Measurements from ENCODE around the gene MIB2. TPM values are rescaled to one million over a fixed set of nuclear protein-coding genes. Genes with fewer than 3 reads are reported as not detected.

The MIB2 gene
- total RNA-seq = 34.9 TPM
- 160 TPM for polyA plus RNA-seq
- long read RNA-seq, donor 1, partial matches to known transcripts = 0 of 2 reads
- long read RNA-seq, donor 1, other reads (novel, unspliced or antisense) = 0 of 2 reads
- long read RNA-seq, donor 2, partial matches to known transcripts = 15 of 22 reads
- long read RNA-seq, donor 2, other reads (novel, unspliced or antisense) = 0 of 22 reads
- long read RNA-seq, donor 3, partial matches to known transcripts = 5 of 9 reads
- long read RNA-seq, donor 3, other reads (novel, unspliced or antisense) = 0 of 9 reads
- long read RNA-seq, donor 4, partial matches to known transcripts = 0 of 1 reads
- long read RNA-seq, donor 4, other reads (novel, unspliced or antisense) = 0 of 1 reads
- long read RNA-seq, donor 5, partial matches to known transcripts = 0 of 3 reads
- long read RNA-seq, donor 5, other reads (novel, unspliced or antisense) = 0 of 3 reads
- long read RNA-seq, donor 6, partial matches to known transcripts = 5 of 9 reads
- long read RNA-seq, donor 6, other reads (novel, unspliced or antisense) = 0 of 9 reads
- long read RNA-seq, donor 7, partial matches to known transcripts = 0 of 3 reads
- long read RNA-seq, donor 7, other reads (novel, unspliced or antisense) = 0 of 3 reads
- long read RNA-seq, donor 8, partial matches to known transcripts = 0 of 2 reads
- long read RNA-seq, donor 8, other reads (novel, unspliced or antisense) = 0 of 2 reads
- long read RNA-seq, donor 9, partial matches to known transcripts = 0 of 5 reads
- long read RNA-seq, donor 9, other reads (novel, unspliced or antisense) = 0 of 5 reads
- long read RNA-seq, donor 10, partial matches to known transcripts = 0 of 2 reads
- long read RNA-seq, donor 10, other reads (novel, unspliced or antisense) = 0 of 2 reads

- Histone ChIP-seq H3K4me3 (ENCODE audit: low read length in 2 of 2) (peak within 1 kb of the TSS; percentile 94 to 97), H3K9me3 (ENCODE audit: control insufficient read depth in 2 of 2, insufficient read depth in 1 of 2, low read length in 1 of 2) (no peaks in the 10 kb centered on the region), H3K4me1 (ENCODE audit: control insufficient read depth in 2 of 2, insufficient read depth in 2 of 2, low read length in 2 of 2) (peaks cover 15 to 28% of the 10 kb centered on the region in 2 donors), H3K36me3 (ENCODE audit: control insufficient read depth in 2 of 2, insufficient read depth in 2 of 2, low read length in 1 of 2) (peaks cover 4 to 6% of the 10 kb centered on the region in 2 donors), H3K27me3 (ENCODE audit: control insufficient read depth in 2 of 2, insufficient read depth in 1 of 2, low read length in 1 of 2) (no peaks in the 10 kb centered on the region), H3K27ac (ENCODE audit: low read depth in 1 of 2, low read length in 1 of 2) (peak within 1 kb of the TSS; percentile 100)
- peak; percentile 87 to 99 (median 97) for DNase-seq (ENCODE audit: low read depth in 6 of 9, low spot score in 9 of 9)
- under 1% methylated on average over 107 of the region's 107 CpGs for WGBS
Observed at GRCh38 chr1:1615256-1616044, at the start of gene MIB2. Gene MIB2, plus strand, starts transcription at chr1:1615500. Its CDS starts 7,953 bp downstream, at chr1:1623453.

- DNase-seq (ENCODE audit: low read depth in 6 of 9, low spot score in 9 of 9) = no peak
- WGBS = 93% methylated on average over 31 of the region's 31 CpGs
- peaks cover 0 to 5% of the 10 kb centered on the region in 2 donors for H3K4me1 ChIP-seq (ENCODE audit: control insufficient read depth in 2 of 2, insufficient read depth in 2 of 2, low read length in 2 of 2)
- H3K36me3 ChIP-seq (ENCODE audit: control insufficient read depth in 2 of 2, insufficient read depth in 2 of 2, low read length in 1 of 2) = peaks cover 52 to 55% of the 10 kb centered on the region in 2 donors
- H3K27ac ChIP-seq (ENCODE audit: low read depth in 1 of 2, low read length in 1 of 2) = no peak overlapping the region
- H3K27me3 ChIP-seq (ENCODE audit: control insufficient read depth in 2 of 2, insufficient read depth in 1 of 2, low read length in 1 of 2) = no peaks in the 10 kb centered on the region
- peaks cover 0 to 6% of the 10 kb centered on the region in 2 donors for H3K9me3 ChIP-seq (ENCODE audit: control insufficient read depth in 2 of 2, insufficient read depth in 1 of 2, low read length in 1 of 2)
- H3K4me3 ChIP-seq (ENCODE audit: low read length in 2 of 2) = no peak overlapping the region
Observed at GRCh38 chr1:1567152-1567875, 48.0 kb upstream of the MIB2 start.

- no peak for DNase-seq (ENCODE audit: low read depth in 6 of 9, low spot score in 9 of 9)
- Histone ChIP-seq H3K36me3 (ENCODE audit: control insufficient read depth in 2 of 2, insufficient read depth in 2 of 2, low read length in 1 of 2) (peaks cover 46 to 53% of the 10 kb centered on the region in 2 donors), H3K9me3 (ENCODE audit: control insufficient read depth in 2 of 2, insufficient read depth in 1 of 2, low read length in 1 of 2) (peaks cover 0 to 6% of the 10 kb centered on the region in 2 donors), H3K27me3 (ENCODE audit: control insufficient read depth in 2 of 2, insufficient read depth in 1 of 2, low read length in 1 of 2) (no peaks in the 10 kb centered on the region), H3K4me1 (ENCODE audit: control insufficient read depth in 2 of 2, insufficient read depth in 2 of 2, low read length in 2 of 2) (peaks cover 0 to 10% of the 10 kb centered on the region in 2 donors), H3K4me3 (ENCODE audit: low read length in 2 of 2) (no peak overlapping the region), H3K27ac (ENCODE audit: low read depth in 1 of 2, low read length in 1 of 2) (no peak overlapping the region)
- WGBS = 91% methylated on average over 10 of the region's 10 CpGs
Observed at GRCh38 chr1:1567891-1568291, 47.4 kb upstream of the MIB2 start.

GRCh38 chr1:1569341-1569740, 46.0 kb upstream of the MIB2 start:
- WGBS = 95% methylated on average over 7 of the region's 7 CpGs
- no peak for DNase-seq (ENCODE audit: low read depth in 6 of 9, low spot score in 9 of 9)
- no peaks in the 10 kb centered on the region for H3K27me3 ChIP-seq (ENCODE audit: control insufficient read depth in 2 of 2, insufficient read depth in 1 of 2, low read length in 1 of 2)
- peaks cover 32 to 40% of the 10 kb centered on the region in 2 donors for H3K36me3 ChIP-seq (ENCODE audit: control insufficient read depth in 2 of 2, insufficient read depth in 2 of 2, low read length in 1 of 2)
- no peak overlapping the region for H3K27ac ChIP-seq (ENCODE audit: low read depth in 1 of 2, low read length in 1 of 2)
- H3K4me3 ChIP-seq (ENCODE audit: low read length in 2 of 2) = no peak overlapping the region
- peaks cover 4 to 16% of the 10 kb centered on the region in 2 donors for H3K4me1 ChIP-seq (ENCODE audit: control insufficient read depth in 2 of 2, insufficient read depth in 2 of 2, low read length in 2 of 2)
- H3K9me3 ChIP-seq (ENCODE audit: control insufficient read depth in 2 of 2, insufficient read depth in 1 of 2, low read length in 1 of 2) = peaks cover 0 to under 1% of the 10 kb centered on the region in 2 donors

- H3K27ac ChIP-seq (ENCODE audit: low read depth in 1 of 2, low read length in 1 of 2) = peak overlapping the region; percentile 91 to 98
- DNase-seq (ENCODE audit: low read depth in 6 of 9, low spot score in 9 of 9) = peak in 6 of 9 donors; percentile 25 to 85 (median 50)
- peaks cover 8 to 22% of the 10 kb centered on the region in 2 donors for H3K4me1 ChIP-seq (ENCODE audit: control insufficient read depth in 2 of 2, insufficient read depth in 2 of 2, low read length in 2 of 2)
- H3K4me3 ChIP-seq (ENCODE audit: low read length in 2 of 2) = peak overlapping the region; percentile 76 to 93
- under 1% methylated on average over 96 of the region's 96 CpGs for WGBS
- H3K27me3 ChIP-seq (ENCODE audit: control insufficient read depth in 2 of 2, insufficient read depth in 1 of 2, low read length in 1 of 2) = peaks cover 0 to 37% of the 10 kb centered on the region in 2 donors
- no peaks in the 10 kb centered on the region for H3K9me3 ChIP-seq (ENCODE audit: control insufficient read depth in 2 of 2, insufficient read depth in 1 of 2, low read length in 1 of 2)
- H3K36me3 ChIP-seq (ENCODE audit: control insufficient read depth in 2 of 2, insufficient read depth in 2 of 2, low read length in 1 of 2) = peaks cover 7 to 20% of the 10 kb centered on the region in 2 donors
Observed at GRCh38 chr1:1573843-1574720, 41.2 kb upstream of the MIB2 start.

- under 1% methylated on average over 87 of the region's 87 CpGs for WGBS
- Histone ChIP-seq H3K9me3 (ENCODE audit: control insufficient read depth in 2 of 2, insufficient read depth in 1 of 2, low read length in 1 of 2) (no peaks in the 10 kb centered on the region), H3K27ac (ENCODE audit: low read depth in 1 of 2, low read length in 1 of 2) (peak within 1 kb of the TSS; percentile 91 to 98), H3K4me3 (ENCODE audit: low read length in 2 of 2) (peak within 1 kb of the TSS; percentile 76 to 93), H3K27me3 (ENCODE audit: control insufficient read depth in 2 of 2, insufficient read depth in 1 of 2, low read length in 1 of 2) (peaks cover 0 to 46% of the 10 kb centered on the region in 2 donors), H3K36me3 (ENCODE audit: control insufficient read depth in 2 of 2, insufficient read depth in 2 of 2, low read length in 1 of 2) (peaks cover 4 to 12% of the 10 kb centered on the region in 2 donors), H3K4me1 (ENCODE audit: control insufficient read depth in 2 of 2, insufficient read depth in 2 of 2, low read length in 2 of 2) (peaks cover 8 to 22% of the 10 kb centered on the region in 2 donors)
- peak; percentile 76 to 96 (median 88) for DNase-seq (ENCODE audit: low read depth in 6 of 9, low spot score in 9 of 9)
Observed at GRCh38 chr1:1574721-1575537, 40.4 kb upstream of the MIB2 start, which contains the start of gene SSU72. Gene SSU72, minus strand, starts transcription at chr1:1574863. Its CDS starts 306 bp downstream, at chr1:1574557.

- no peak for DNase-seq (ENCODE audit: low read depth in 6 of 9, low spot score in 9 of 9)
- peaks cover 8 to 16% of the 10 kb centered on the region in 2 donors for H3K4me1 ChIP-seq (ENCODE audit: control insufficient read depth in 2 of 2, insufficient read depth in 2 of 2, low read length in 2 of 2)
- H3K4me3 ChIP-seq (ENCODE audit: low read length in 2 of 2) = no peak overlapping the region
- no peaks in the 10 kb centered on the region for H3K9me3 ChIP-seq (ENCODE audit: control insufficient read depth in 2 of 2, insufficient read depth in 1 of 2, low read length in 1 of 2)
- peaks cover 0 to 5% of the 10 kb centered on the region in 2 donors for H3K36me3 ChIP-seq (ENCODE audit: control insufficient read depth in 2 of 2, insufficient read depth in 2 of 2, low read length in 1 of 2)
- peaks cover 0 to 62% of the 10 kb centered on the region in 2 donors for H3K27me3 ChIP-seq (ENCODE audit: control insufficient read depth in 2 of 2, insufficient read depth in 1 of 2, low read length in 1 of 2)
- WGBS = 79% methylated on average over 10 of the region's 10 CpGs
- H3K27ac ChIP-seq (ENCODE audit: low read depth in 1 of 2, low read length in 1 of 2) = no peak overlapping the region
Observed at GRCh38 chr1:1577367-1578011, 37.8 kb upstream of the MIB2 start.

Data from thymus (tissue), 14 donors.